NB4 (cell line): ENCODE results near the gene RAI1.
"Not testable (repeated sequence)": the region's sequence is repeated elsewhere in the genome, so short reads cannot be mapped to it uniquely, and the experiment has no call there.

Source experiments
- DNase-seq: peaks from one replicate; pipeline ENCODE4 v3.0.0; 2010; ENCODE audit warnings: low read depth
- H3K4me3 ChIP-seq: one replicate; pipeline ENCODE4 v1.5.1; 2011; ENCODE audit warnings: mild to moderate bottlenecking, low read depth, low read length, moderate library complexity
- CTCF ChIP-seq: IDR thresholded peaks from one replicate; pipeline ENCODE4 v1.5.1; 2012; ENCODE audit warnings: low read depth, low read length
- MAX ChIP-seq: IDR thresholded peaks from 2 replicates; pipeline ENCODE4 v1.6.1; 2011; ENCODE audit warnings: low read depth, low read length
- MYC ChIP-seq: IDR thresholded peaks from 2 replicates; pipeline ENCODE4 v1.6.1; 2011; ENCODE audit warnings: low read depth, low read length
- POLR2A ChIP-seq: IDR thresholded peaks from 2 replicates; pipeline ENCODE4 v1.6.1; 2011; ENCODE audit warnings: mild to moderate bottlenecking; ENCODE audit not compliant: insufficient read length; ENCODE audit errors: extremely low read depth

RAI1 gene

GRCh38 chr17:17683710-17684365 is 2.6 kb downstream of the RAI1 start:
- no peak for TF ChIP-seq CTCF
- no peak for TF ChIP-seq POLR2A
- TF ChIP-seq MAX: no peak
- no peak for TF ChIP-seq MYC
- DNase-seq: no peak
- H3K4me3 ChIP-seq: no peak overlapping the region

GRCh38 chr17:17684906-17685774 is 3.9 kb downstream of the RAI1 start:
- no peak for TF ChIP-seq POLR2A
- TF ChIP-seq MAX: no peak
- no peak for TF ChIP-seq MYC
- no peak for TF ChIP-seq CTCF
- no peak for DNase-seq
- no peak overlapping the region for H3K4me3 ChIP-seq

- TF ChIP-seq CTCF (no peak), MYC (no peak)
- peak; percentile 57 for DNase-seq
- H3K4me3 ChIP-seq: no peak overlapping the region
Observed at GRCh38 chr17:17685775-17686291, 4.6 kb downstream of the RAI1 start.

GRCh38 chr17:17689312-17689711 is 8.1 kb downstream of the RAI1 start:
- no peak overlapping the region for H3K4me3 ChIP-seq
- no peak for DNase-seq
- TF ChIP-seq POLR2A: no peak
- no peak for TF ChIP-seq MAX
- TF ChIP-seq CTCF: no peak
- TF ChIP-seq MYC: no peak

GRCh38 chr17:17690233-17690632 is 9.0 kb downstream of the RAI1 start:
- not testable (repeated sequence) for DNase-seq, H3K4me3 ChIP-seq

- DNase-seq: peak; percentile 89
- H3K4me3 ChIP-seq: no peak overlapping the region
- TF ChIP-seq MAX: no peak
- no peak for TF ChIP-seq POLR2A
- TF ChIP-seq MYC: no peak
- TF ChIP-seq CTCF: no peak
Observed at GRCh38 chr17:17691468-17692263, 10.4 kb downstream of the RAI1 start.
